22Rv1 (cell line): ENCODE data around the gene PHYKPL.

Experiments used
- CTCF ChIP-seq: fragments of 450-650 bp; IDR thresholded peaks from 2 replicates; pipeline ENCODE4 v1.5.1; 2017; ENCODE audit warnings: mild to moderate bottlenecking
- ZFX ChIP-seq: fragments of 450-650 bp; IDR thresholded peaks from 2 replicates; pipeline ENCODE4 v1.6.1; 2017; ENCODE audit warnings: antibody characterized with exemption, borderline replicate concordance

GRCh38 chr5:178165581-178165980 lies 67.0 kb downstream of the PHYKPL start:
- TF ChIP-seq CTCF: no peak
- no peak for TF ChIP-seq ZFX
